ENCODE data around the gene LETM1.
"Not testable (repeated sequence)": the region's sequence is repeated elsewhere in the genome, so short reads cannot be mapped to it uniquely, and the experiment has no call there.

LETM1 gene

DNA sequence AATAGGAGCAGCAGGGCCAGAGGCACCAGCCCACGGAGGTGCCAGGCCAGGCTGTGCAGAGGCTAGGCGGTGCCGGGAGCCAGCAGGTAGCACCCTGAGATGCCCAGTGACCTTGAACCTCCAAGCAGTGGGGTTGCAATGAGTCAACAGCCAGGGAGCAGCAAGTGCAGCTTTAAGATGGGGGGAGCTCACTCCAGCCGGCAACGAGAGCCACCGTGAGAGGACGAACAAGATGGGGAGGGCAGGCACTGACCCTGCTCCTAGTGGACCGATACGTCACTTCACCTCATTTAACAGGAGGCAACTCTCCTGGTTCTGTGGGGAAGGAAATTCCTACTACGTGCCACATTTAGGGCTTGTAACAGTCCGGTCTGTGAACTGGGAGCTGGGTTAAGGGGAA, 4.8 kb downstream of the LETM1 start:
- DNase-seq, result no peak

DNA sequence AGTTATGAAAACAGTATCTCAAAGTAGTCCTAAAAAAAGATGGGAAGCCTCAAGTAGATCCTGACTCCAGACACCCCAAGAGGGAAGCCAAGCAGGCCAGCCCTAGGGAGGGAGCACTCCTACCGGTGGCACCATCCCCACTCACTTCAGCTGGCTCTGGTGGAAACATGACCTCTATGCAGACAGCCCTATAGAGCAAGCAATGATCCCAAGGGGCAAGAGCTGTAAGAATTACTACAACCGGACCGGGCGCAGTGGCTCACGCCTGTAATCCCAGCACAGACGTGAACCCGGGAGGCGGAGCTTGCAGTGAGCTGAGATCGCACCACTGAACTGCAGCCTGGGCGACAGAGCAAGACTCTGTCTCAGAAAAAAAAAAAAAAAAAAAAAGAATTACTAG, 5.7 kb downstream of the LETM1 start:
- DNase-seq, result no peak

DNA sequence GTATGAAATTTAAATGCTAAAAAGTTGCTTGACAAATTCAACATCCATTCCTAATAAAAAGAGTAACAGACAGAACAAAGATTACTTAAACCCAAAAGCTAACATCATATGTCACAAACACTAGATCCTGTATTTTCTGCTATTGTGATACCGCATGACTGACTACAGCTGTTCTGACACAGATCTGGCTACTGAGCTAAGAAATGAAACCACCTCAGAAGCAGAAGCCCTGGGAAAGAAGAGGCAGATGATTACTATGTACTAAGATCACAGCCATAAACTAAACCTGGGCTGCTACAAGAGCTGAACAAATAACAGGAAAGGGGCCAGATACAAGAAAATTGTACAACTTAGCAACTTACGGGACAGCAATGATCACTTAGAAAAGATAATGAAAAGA, 9.4 kb downstream of the LETM1 start:
- DNase-seq, result no peak

DNA sequence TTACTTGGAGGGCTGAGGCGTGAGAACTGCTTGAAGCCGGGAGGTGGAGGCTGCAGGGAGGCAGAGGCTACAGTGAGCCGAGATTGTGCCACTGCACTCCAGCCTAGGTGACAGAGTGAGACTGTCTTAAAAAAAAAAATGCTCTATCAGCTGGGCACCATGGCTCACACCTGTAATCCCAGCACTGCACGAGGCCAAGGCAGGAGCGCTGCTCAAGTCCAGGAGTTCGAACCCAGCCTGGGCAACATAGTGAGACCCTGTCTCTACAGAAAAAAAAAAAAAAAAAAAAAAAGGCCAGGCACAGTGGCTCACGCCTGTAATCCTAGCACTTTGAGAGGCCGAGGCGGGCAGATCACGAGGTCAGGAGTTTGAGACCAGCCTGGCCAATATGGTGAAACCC, 11.3 kb downstream of the LETM1 start:
- not testable (repeated sequence) for DNase-seq

DNA sequence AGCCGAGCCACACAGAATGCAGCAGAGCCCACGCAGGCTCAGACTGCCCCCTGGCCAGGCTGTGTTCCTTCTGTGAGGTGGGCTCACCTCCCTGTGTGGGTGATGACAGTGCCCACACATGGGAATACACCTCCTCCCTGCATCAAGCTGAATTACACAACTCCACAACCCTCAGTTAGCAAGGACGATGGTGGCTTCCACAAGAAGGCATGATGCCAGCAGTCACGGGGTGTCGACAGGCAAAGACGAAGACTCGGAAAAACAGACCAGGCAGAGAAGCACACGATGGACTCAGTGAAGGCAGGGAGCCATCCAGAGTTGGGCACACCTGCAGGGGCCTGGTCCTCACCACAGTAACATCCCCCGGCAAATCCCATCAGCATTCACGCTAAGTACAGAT, 12.1 kb downstream of the LETM1 start:
- DNase-seq, result no peak

DNA sequence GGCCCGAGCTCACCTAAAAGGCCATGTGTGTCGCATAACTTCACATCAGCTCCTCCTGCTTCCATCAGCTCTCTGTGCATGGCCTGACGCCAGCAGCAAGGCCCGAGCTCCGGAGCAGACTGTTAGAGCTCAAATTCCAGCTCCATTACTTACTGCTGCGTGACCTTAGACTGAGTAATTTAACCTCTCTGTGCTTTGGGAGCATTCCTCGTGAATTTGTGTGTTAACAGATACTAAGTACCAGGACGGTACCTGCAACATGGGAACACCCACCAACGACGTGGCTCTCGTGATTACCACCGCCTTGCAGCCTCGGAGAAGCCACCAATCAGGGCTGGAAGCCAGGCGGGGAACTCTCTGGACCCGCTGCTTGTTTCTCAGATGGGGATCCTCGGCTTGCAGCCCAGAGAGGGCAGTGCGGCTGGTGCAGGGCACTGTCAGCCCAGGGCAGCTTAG, 12.9 kb downstream of the LETM1 start:
- DNase-seq, result no peak

DNA sequence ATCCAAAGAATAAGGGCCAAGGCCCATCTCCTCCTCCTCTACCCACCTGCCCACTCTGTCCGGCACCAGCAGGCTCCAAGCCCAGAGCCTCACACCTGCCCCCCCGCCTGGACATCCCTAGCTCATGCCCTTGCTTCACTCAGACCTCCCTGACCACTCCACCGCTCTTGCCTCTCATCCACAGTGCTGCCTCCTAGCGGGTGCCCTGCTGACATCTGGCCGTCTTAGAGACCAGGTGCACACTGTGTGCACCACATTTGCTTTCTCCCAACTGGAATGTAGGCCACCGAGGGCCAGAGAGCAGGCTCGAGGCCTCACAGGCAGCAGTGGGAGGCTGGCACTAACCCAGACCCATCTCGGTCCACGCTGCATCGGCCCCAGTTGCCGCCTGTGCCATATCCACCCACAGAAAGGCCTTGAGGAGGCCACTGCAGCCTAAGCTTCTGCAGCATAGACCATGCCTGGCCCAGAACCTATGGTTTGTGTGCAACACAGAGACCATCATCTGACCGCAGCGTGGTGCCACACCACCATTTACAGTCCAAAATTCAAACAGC, 13.5 kb downstream of the LETM1 start:
- DNase-seq, result no peak

DNA sequence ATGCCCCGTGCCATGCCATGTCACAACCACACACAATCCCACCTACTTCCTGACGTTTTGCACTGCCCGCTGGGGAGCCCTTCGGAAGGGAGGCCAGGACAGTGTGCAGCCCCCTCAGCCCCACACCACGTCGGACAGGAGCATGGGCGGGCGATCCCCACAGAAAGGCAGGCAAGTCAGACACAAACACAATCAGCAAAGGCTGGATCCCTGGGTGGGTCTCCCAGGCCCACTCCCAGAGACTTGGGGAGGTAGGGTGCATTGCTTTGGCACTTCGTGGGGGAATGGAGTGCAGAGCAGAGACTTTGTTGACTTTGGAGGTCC, 14.1 kb downstream of the LETM1 start:
- DNase-seq, result no peak

DNA sequence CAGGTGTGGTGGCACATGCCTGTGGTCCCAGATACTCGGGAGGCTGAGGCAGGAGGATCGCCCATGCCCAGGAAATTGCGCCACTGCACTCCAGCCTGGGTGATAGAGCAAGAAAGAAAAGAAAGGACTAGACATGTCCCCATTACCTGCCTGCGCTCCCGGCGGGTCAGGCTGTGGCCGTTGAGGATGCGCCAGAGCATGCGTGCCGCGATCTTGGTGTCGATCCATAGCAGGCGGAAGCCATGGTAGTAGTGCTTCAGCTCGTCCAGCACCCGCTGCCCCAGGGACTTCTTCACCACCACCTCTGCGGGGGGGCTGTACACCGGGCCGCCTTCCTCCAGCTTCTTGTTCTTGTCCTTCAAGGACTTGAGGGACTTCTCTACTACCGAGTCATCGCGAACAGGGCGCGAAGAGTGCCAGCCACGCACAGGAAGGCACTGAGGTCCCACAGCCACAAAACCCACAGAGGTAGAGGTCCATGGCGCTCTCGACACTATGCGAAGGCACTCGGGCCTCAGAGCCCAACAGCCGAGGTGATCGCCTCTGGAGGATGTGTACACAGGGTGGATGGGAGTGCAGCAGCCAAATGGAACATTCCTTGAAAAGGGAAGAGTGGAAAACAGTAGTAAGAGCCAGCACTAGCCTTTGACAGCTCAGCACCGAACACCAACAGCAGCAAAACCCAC, 14.6 kb downstream of the LETM1 start:
- DNase-seq, result no peak

DNA sequence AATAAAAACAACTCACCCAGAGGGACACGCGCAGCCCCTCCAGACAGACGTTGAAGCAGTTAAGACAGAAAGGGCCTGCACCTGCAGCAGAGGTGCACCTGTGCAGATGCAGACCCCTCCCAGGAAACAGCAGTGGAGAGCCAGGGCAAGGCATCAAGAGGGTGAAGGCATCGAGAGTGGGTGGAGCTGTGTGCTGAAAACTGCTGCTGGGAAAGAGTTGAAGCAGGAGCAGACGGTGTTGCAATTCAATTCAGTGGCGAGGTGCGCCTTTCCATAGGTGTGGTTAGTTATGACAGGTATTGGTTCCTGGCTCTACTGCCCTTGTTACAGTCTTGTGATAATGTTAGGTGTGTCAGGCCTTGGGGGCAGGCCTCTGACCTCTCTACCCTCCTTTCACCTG, 16.7 kb downstream of the LETM1 start:
- DNase-seq, result no peak

DNA sequence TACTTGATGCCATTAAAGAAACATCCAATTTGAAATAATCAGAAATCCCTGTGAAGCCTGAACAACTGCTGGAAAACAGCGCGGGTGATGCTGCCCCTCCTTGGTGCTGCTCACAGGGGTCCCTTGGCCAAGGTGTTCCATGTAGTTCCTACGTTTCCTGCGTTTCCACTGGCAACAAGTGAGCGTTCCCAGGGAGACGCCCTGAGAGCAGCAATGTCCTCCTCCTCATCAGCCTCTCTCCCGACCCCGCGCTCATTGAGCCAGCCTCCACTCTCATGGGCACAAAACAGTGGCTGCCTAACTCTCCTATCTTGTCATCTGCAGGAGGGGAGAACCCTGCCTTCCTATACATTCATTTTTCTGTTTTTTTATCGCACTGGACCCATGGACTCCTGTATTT, 18.9 kb downstream of the LETM1 start:
- no peak for DNase-seq

DNA sequence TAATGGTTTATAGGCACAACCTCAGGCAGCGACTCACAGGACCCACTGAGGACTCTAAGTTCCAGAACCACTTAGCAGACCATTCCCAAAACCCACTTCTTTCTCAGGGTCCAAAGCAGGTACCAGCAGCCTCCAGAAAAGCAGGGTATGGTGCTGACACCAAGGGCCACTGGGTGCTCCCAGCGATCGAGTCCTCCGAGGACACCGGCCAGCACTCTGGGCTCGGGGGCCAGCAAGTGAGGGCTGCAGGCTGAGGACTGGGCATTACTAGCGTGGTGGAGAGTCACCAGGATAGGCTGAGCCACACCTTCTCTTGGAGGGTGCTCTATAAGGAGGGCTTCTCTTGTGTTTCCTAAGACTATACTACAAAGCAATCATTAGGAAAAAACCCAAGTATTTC, 19.3 kb downstream of the LETM1 start:
- no peak for DNase-seq

DNA sequence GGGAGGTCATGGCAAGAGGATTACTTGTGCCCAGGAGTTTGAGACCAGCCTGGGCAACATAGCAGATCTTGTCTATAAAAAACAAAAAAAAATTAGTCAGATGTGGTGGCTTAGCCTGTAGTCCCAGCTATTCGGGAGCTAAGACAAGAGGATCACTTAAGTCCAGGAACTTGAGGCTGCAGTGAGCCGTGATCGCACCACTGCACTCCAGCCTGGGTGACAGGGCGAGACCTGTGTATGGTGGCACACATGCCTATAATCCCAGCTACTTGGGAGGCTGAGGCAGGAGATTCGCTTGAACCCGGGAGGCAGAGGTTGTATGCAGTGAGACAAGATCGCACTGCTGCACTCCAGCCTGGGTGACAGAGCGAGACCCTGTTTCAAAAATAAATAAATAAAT, 20.1 kb downstream of the LETM1 start:
- not testable (repeated sequence) for DNase-seq

DNA sequence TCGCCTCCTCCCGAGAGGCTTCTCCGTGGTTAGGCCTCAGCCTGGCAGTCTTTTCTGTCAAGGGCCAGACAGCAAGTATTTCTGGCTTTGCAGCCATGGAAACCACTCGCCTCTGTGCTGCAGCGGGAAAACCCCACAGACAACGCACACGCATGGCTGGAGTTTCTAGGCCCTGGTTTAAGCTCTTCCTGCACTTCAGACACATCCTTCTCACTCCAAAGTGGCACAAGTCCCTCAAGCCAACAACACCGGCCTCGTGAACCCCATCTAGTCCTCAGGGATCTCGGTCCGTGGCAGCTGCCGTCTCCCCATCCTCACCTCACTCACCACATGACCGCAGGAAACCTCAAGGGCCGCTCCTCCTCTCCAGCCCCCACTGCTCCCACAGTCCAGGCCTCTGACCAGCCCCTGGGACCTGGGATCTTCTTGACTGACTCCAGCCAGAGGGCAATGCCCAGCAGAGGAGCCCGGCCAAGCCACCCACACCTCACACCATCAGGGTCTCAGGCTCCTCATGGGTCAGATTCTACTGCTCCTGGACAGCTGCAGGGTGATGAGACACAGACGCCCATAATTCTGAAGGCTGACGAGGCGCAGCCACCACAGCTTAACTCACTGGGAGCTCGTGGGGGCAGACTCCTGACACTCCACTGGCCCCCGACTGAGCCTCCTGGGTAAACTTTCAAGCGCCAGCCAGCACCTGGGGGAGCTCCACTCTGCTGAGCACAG, 21.7 kb downstream of the LETM1 start:
- no peak for DNase-seq

DNA sequence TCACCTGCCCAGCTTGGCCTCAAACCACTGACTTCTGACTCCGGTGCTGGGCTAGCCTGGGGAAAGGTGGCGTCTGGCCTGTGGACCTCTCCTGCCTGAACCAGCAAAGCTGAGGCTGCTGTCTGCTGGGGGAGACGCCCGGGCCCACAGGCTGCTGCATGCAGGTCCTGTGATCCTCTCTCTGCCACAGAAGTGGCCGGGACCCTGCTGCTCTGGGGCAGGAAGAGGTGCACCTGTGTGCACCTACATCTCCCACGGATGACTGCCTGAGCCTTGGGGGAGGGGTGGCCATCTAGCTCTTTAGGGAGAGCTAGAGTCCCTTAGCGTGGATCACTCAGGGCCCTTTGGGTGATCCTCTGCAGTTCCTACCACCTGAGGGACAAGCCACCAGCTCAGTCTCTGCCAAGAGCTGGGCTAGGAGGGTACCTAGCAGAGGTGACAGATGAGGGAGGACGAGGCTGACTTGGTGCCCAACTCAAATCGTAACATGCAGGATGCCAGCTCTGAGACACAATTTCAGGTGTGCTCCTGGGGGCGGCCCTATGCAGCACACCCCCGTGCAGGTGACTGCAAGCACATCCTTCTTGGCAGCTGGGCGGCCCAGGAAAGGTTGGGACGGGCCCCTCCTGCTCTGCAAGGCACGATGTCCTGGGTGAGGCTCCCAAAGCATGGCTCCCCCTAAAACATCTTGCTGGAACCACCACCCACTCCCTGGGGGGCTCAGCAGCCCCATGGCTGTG, 22.5 kb downstream of the LETM1 start:
- DNase-seq, result no peak

DNA sequence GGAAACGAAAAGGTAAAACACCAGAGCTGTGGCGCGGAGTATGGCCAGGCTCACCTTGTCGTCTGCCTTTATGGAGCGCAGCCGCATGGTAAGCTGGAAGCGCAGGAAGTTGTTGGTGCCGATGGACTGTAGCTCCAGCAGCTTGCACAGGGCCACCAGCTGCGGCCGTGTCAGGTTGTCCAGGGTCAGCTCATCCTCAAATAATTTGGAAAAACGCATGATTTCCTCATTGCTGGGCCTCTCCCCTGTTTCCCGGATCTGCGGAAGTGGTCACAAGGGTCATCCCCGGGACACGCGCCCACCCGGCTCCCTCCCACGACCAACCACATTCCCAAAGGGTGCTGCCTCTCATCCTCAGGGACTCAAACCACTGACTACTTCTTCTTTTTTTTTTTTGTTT, 23.3 kb downstream of the LETM1 start:
- DNase-seq, result no peak

DNA sequence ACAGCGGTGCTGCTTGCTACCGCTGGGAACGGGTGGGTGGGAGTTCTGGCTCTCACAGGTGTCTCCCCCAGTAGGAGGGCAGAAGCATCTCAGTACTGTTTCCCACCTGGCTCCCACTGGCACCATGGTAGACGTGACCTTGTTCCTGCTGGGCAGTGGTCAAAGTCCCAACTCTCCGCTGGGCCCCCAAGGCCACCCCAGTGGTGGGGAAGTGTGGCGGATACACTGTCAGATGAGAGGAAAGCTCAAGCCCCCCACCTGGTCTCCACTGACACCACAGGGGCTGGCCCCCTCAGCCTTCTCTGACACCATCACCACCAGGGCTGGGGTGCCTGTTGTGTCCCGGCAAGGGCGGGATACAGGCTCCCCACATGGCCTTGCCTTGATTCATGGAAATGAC, 24.6 kb downstream of the LETM1 start:
- DNase-seq, result no peak

DNA sequence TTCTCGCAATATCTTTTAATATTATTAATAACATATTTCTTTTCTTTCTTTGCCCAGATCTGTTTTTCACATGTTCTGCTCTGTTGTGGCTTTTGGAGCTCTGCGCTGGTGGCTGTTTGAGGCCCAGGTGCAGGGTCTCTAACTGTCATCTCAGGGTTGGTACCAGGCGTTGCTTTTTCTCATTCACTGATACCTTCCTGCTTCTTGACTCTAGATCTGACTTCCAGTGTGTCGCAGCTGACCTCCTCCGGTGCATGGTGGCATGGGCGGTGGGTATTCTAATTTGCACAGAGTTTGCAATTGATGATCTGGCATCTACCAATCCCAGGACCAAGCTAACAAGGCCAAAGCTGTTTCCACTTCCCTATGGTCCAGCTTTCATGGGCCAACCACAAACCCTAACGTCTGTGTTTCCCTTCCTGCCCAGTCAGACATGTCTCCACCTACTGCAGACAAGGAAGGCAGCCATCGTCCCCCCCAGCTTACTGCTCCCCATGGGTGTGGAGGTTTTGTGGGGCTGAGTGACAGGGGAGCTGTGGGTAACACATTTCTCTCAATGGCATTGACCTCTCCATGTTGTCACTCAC, 25.2 kb downstream of the LETM1 start:
- DNase-seq, result peak; percentile 14 to 28

DNA sequence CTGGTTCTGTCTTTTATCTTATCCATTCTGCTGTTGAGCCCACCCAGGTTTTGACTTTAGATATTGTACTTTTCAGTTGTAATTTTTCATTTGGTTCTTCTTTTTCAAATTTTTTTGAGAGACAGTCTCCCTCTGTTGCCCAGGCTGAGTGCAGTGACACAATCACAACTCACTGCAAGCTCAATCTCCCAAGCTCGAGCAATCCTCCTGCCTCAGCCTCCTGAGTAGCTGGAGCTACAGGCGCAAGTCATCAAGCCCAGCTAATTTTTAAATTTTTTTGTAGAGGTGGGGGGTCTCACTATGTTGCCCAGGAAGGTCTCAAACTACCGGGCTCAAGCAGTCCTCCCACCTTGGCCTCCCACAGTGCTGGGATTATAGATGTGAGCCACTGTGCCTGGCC, 25.7 kb downstream of the LETM1 start:
- DNase-seq, result no peak

DNA sequence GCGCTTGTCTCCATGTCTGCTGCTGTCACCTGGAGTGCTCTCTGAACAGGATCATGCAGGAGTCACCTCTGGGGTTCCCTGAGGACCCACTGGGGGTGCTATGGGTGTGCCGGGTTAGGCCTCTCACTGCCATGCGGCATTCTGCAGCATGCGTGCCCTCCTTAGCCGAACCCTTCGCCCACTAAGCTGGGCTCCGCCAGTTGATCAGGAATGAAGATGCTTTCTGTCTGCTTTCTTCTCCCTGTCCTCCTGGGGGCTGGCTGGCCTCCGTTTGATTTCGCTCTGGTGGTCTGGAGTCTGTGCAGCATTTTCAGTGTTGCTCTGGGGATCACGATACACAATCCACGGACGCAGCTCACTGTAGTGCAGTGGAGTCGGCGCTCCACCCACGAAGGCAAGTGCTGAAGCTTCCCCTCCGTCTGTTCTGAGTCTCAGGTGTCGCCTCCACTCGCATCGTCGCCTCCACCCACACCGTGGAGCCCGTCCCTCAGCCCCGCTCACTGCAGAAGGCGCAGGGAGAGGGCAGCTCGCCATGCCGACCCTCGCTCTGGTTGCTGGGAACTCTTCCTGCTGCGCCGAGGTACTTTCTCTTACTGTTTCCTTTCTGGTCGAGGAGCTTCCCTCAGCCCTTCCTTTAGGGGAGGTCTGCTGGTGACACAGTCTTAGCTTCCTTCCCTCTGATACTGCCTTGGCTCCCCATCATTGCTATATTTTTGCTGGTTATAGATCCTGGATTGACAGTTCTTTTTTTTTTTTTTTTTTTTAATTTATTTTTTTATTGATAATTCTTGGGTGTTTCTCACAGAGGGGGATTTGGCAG, 29.2 kb downstream of the LETM1 start:
- no peak for DNase-seq

DNA sequence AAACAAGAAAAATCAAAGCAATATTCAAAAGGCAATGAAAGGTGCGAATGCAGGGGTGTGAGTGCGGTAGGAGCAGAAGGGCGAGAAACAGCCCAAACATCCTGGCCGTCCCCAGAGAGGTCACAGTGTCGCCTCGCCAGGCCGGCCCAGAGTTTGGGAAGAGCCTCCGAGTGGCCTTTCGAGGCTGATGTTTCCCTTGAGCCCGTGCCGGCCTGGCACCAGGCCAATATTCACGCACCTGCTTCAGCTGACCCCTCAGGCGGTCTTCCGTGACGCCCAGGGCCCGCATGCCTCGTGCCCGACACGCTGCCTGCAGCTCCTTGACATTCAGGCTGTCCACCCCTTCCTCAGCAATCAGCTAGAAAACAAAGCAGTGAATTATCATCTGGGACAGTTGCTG, 30.6 kb downstream of the LETM1 start:
- no peak for DNase-seq

DNA sequence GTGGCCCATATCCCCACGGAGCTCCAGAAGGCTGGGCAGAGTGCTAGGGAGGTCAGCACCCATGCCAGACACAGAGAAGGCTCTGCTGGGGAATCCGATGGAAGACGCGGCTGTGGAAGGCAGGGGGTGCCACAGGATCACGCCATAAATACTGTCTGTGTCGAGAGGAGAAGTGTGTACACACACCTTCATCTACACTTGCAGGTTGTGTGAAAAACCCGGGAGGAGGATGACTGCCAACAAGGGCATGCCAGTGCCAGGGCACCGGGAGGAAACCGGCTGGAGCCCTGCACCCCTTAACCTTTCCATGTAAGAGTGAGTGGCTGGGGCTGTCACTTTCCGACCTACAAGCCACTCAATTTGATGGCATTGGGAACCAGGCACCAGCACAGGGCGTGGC, 31.2 kb downstream of the LETM1 start:
- DNase-seq, result no peak

DNA sequence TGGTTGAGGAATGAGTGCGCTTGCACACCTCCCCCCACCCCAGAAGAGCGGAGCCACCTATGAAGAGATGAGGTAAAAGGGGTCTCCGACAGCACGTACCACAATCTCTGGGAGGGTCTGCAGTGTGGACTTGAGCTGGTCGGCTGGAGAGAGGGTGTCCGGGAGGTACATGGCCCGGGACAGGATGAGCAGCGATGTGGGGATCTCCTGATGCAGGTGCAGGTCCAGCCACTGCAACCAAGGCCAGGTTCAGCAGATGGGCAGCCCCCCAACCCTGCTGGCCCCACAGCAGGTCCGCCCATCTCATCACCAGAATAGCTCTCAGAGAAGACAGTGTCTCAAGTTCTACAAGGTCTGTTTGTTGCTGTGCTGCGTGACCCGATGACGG, 32.4 kb downstream of the LETM1 start:
- DNase-seq, result no peak

Measured in Kasumi-1 (cell line).